VCaP (cell line): ENCODE results near the gene HSD17B14.
A peak's percentile ranks its signal among the peaks of the same experiment; 100 is the strongest.

Experiments used
- H3K27ac ChIP-seq: fragments of 450-650 bp; 2 replicates; pipeline ENCODE4 v1.5.1; 2017
- CTCF ChIP-seq: fragments of 450-650 bp; conservative IDR thresholded peaks from 2 replicates; pipeline ENCODE4 v1.5.1; 2017; ENCODE audit warnings: mild to moderate bottlenecking, moderate library complexity

Gene HSD17B14

GRCh38 chr19:48819366-48819816, 16.9 kb downstream of the HSD17B14 start:
- TF ChIP-seq CTCF = no peak
- peak overlapping the region; percentile 92 for H3K27ac ChIP-seq

DNA sequence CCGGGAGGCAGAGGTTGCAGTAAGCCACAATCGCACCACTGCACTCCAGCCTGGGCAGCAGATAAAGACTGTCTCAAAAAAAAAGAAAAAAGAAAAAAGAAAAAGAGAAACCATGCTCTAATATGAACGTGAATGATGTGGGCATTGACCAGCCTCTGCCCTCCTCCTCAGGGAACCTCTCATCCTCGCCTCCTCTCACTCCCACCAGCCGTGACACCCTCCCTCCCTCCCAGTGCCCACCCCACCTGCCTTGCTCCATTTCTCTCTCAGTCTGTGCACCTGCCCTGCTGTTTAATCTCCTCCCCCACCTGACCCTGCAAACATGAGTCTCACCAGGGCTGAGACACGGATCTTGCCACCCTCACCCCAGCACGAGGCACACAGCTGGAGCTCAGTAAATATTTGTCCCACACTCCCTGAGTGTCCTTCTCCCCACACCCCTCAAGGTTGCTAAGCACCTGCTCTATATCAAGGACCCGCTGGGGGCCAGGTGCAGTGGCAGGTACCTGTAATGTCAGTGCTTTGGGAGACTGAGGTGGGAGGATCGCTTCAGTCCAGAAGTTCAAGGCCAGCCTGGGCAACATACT, 18.0 kb downstream of the HSD17B14 start:
- TF ChIP-seq CTCF = no peak
- peak overlapping the region; percentile 92 for H3K27ac ChIP-seq

DNA sequence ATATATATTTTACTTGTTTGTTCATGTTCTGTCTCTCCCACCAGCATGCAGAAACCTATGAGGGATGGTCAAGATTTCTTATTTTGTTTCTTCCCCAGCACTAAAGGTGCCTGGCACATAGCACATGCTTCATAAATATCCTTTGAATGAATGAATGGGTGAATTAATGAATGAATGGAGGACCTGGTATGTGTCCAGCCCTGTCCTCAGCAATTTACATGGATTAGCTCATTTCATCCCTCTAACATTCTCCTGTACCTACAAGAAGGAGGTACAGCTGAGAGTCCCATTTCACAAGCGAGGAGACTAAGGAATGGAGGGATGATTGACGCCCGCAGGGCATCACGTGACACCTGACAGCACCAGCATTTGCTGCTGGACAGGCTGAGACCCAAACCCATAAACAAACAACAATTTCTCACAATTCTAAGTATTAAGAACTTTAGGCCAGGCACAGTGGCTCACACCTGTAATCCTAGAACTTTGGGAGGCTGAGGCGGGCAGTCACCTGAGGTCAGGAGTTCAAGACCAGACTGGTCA, 18.6 kb downstream of the HSD17B14 start:
- peak overlapping the region; percentile 92 for H3K27ac ChIP-seq
- TF ChIP-seq CTCF = no peak

DNA sequence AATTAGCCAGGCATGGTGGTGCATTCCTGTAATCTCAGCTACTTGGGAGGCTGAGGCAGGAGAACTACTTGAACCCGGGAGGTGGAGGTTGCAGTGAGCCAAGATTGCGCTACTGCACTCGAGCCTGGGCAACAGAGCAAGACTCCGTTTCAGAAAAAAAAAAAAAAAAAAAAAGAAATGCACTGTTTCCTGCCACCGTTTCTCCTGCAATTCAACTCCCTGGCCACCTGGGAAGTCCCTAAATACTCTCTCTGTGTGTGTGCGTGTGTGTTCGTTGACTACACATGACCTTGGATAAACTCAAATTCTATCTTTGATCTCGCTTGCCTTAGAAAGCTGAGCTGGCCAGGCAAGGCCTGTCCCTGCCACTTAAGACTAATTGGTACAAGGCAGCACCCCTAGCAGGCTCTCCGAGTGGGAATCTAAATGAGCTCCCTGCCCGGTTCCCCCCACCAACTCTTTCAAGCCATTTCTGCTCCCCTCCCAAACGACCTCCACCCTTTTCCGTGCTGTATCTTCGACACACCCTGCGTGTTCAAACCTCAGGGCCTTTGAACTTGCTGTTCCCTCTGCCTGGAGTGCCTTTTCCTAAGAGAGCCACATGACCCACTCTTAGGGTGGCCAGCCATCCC, 20.3 kb downstream of the HSD17B14 start:
- TF ChIP-seq CTCF = peak; percentile 57; the same call in 1 of the 2 replicates
- peak overlapping the region; percentile 92 for H3K27ac ChIP-seq

GRCh38 chr19:48814895-48815294, 21.4 kb downstream of the HSD17B14 start:
- peak overlapping the region; percentile 92 for H3K27ac ChIP-seq
- no peak for TF ChIP-seq CTCF

GRCh38 chr19:48813123-48813913, 23.0 kb downstream of the HSD17B14 start:
- no peak for TF ChIP-seq CTCF

More at GRCh38 chr19:48813123-48813913, 23.0 kb downstream of the HSD17B14 start:
- no peak overlapping the region for H3K27ac ChIP-seq
